DOHH2 (cell line): ENCODE data around the gene TDRD10.

Source experiments
- CTCF ChIP-seq: fragments of 200-600 bp; sonication (generic); IDR thresholded peaks from one replicate; pipeline ENCODE4 v1.5.1; 2014; ENCODE audit warnings: antibody characterized with exemption, mild to moderate bottlenecking, low read depth, low read length; ENCODE audit not compliant: poor library complexity, severe bottlenecking
- EZH2phosphoT487 ChIP-seq: fragments of 200-600 bp; sonication (generic); IDR thresholded peaks from 2 replicates; pipeline ENCODE4 v1.6.1; 2017; ENCODE audit warnings: borderline replicate concordance, mild to moderate bottlenecking, antibody characterized with exemption, low read length, moderate library complexity, mixed read lengths

- no peak for TF ChIP-seq CTCF
- TF ChIP-seq EZH2phosphoT487: no peak
These were observed 48.1 kb downstream of the TDRD10 start for GRCh38 chr1:154550070-154550469.
